ENCODE data around the gene ORMDL3.

ORMDL3 gene

GRCh38 chr17:39927101-39927928, at the start of gene ORMDL3, which contains the start of gene LRRC3C (continued):
- TF ChIP-seq ZSCAN5A (tag by site-specific recombination; IDR thresholded peaks at IDR 0.05) (no peak), ZNF600 (tag by site-specific recombination; IDR thresholded peaks at IDR 0.05) (peak; percentile 77; the same call in 1 of the 2 replicates), ZXDB (tag by site-specific recombination; IDR thresholded peaks at IDR 0.05) (peak; percentile 68), ZNF148 (tag by site-specific recombination; IDR thresholded peaks at IDR 0.05; ENCODE audit: borderline replicate concordance) (no peak), ZNF658 (tag by site-specific recombination; IDR thresholded peaks at IDR 0.05) (no peak), TRIM28 (IDR thresholded peaks at IDR 0.05; ENCODE audit: borderline replicate concordance, low read length) (no peak), ZNF626 (tag by site-specific recombination; IDR thresholded peaks at IDR 0.05) (no peak), ZNF624 (tag by site-specific recombination; IDR thresholded peaks at IDR 0.05) (no peak), ZNF843 (tag by site-specific recombination; IDR thresholded peaks at IDR 0.05) (no peak; the same call in 1 of the 2 replicates), PRDM1 (tag by site-specific recombination; IDR thresholded peaks at IDR 0.05) (no peak), ATF2 (tag by site-specific recombination; IDR thresholded peaks at IDR 0.05; ENCODE audit: low read depth) (peak; percentile 84), MZF1 (tag by site-specific recombination; IDR thresholded peaks at IDR 0.05; ENCODE audit: borderline replicate concordance) (no peak), ZNF629 (tag by site-specific recombination; IDR thresholded peaks at IDR 0.05) (peak; percentile 98), ZNF416 (tag by site-specific recombination; IDR thresholded peaks at IDR 0.05) (no peak), ZNF768 (tag by site-specific recombination; IDR thresholded peaks at IDR 0.05) (no peak), ZNF558 (tag by site-specific recombination; IDR thresholded peaks at IDR 0.05) (no peak), HIC1 (tag by site-specific recombination; IDR thresholded peaks at IDR 0.05) (no peak; the same call in 1 of the 2 replicates), WT1 (tag by site-specific recombination; IDR thresholded peaks at IDR 0.05) (peak; percentile 50; the same call in 1 of the 2 replicates), ZNF510 (tag by site-specific recombination; IDR thresholded peaks at IDR 0.05; ENCODE audit: insufficient replicate concordance) (no peak), ZNF121 (tag by site-specific recombination; IDR thresholded peaks at IDR 0.05) (no peak), ZEB2 (tag by site-specific recombination; IDR thresholded peaks at IDR 0.05) (peak; percentile 96)
- TF ChIP-seq, protein P1, sequence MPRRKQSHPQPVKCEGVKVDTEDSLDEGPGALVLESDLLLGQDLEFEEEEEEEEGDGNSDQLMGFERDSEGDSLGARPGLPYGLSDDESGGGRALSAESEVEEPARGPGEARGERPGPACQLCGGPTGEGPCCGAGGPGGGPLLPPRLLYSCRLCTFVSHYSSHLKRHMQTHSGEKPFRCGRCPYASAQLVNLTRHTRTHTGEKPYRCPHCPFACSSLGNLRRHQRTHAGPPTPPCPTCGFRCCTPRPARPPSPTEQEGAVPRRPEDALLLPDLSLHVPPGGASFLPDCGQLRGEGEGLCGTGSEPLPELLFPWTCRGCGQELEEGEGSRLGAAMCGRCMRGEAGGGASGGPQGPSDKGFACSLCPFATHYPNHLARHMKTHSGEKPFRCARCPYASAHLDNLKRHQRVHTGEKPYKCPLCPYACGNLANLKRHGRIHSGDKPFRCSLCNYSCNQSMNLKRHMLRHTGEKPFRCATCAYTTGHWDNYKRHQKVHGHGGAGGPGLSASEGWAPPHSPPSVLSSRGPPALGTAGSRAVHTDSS (tag by site-specific recombination; IDR thresholded peaks at IDR 0.05): no peak
- TF ChIP-seq, protein P2, sequence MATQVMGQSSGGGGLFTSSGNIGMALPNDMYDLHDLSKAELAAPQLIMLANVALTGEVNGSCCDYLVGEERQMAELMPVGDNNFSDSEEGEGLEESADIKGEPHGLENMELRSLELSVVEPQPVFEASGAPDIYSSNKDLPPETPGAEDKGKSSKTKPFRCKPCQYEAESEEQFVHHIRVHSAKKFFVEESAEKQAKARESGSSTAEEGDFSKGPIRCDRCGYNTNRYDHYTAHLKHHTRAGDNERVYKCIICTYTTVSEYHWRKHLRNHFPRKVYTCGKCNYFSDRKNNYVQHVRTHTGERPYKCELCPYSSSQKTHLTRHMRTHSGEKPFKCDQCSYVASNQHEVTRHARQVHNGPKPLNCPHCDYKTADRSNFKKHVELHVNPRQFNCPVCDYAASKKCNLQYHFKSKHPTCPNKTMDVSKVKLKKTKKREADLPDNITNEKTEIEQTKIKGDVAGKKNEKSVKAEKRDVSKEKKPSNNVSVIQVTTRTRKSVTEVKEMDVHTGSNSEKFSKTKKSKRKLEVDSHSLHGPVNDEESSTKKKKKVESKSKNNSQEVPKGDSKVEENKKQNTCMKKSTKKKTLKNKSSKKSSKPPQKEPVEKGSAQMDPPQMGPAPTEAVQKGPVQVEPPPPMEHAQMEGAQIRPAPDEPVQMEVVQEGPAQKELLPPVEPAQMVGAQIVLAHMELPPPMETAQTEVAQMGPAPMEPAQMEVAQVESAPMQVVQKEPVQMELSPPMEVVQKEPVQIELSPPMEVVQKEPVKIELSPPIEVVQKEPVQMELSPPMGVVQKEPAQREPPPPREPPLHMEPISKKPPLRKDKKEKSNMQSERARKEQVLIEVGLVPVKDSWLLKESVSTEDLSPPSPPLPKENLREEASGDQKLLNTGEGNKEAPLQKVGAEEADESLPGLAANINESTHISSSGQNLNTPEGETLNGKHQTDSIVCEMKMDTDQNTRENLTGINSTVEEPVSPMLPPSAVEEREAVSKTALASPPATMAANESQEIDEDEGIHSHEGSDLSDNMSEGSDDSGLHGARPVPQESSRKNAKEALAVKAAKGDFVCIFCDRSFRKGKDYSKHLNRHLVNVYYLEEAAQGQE (tag by site-specific recombination; IDR thresholded peaks at IDR 0.05): no peak
- TF ChIP-seq, protein P3, sequence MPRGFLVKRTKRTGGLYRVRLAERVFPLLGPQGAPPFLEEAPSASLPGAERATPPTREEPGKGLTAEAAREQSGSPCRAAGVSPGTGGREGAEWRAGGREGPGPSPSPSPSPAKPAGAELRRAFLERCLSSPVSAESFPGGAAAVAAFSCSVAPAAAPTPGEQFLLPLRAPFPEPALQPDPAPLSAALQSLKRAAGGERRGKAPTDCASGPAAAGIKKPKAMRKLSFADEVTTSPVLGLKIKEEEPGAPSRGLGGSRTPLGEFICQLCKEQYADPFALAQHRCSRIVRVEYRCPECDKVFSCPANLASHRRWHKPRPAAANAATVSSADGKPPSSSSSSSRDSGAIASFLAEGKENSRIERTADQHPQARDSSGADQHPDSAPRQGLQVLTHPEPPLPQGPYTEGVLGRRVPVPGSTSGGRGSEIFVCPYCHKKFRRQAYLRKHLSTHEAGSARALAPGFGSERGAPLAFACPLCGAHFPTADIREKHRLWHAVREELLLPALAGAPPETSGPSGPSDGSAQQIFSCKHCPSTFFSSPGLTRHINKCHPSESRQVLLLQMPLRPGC (tag by site-specific recombination; IDR thresholded peaks at IDR 0.05): 0 out of 2 replicates have a peak, but pooled peaks have one; percentile 29
